Ishikawa (cell line): ENCODE measurements around the gene NIPAL4.

Experiments used
- CEBPB ChIP-seq: IDR thresholded peaks from 2 replicates; pipeline ENCODE4 v1.6.1; 2012
- CREB1 ChIP-seq: IDR thresholded peaks from 2 replicates; pipeline ENCODE4 v1.6.1; 2012; ENCODE audit warnings: low read depth
- EGR1 ChIP-seq: IDR thresholded peaks from 2 replicates; pipeline ENCODE4 v1.6.1; 2012
- EP300 ChIP-seq: IDR thresholded peaks from 2 replicates; pipeline ENCODE4 v1.6.1; 2012; ENCODE audit warnings: borderline replicate concordance
- FOXM1 ChIP-seq: IDR thresholded peaks from 2 replicates; pipeline ENCODE4 v1.6.1; 2012; ENCODE audit warnings: low read depth, borderline replicate concordance
- MAX ChIP-seq: IDR thresholded peaks from 2 replicates; pipeline ENCODE4 v1.6.1; 2012
- NFIC ChIP-seq: IDR thresholded peaks from 2 replicates; pipeline ENCODE4 v1.6.1; 2012
- RAD21 ChIP-seq: IDR thresholded peaks from 2 replicates; pipeline ENCODE4 v1.6.1; 2012; ENCODE audit warnings: low read depth
- REST ChIP-seq: IDR thresholded peaks from 2 replicates; pipeline ENCODE4 v1.6.1; 2012; ENCODE audit warnings: low read depth, mild to moderate bottlenecking
- TAF1 ChIP-seq: IDR thresholded peaks from 2 replicates; pipeline ENCODE4 v1.6.1; 2012; ENCODE audit warnings: low read depth, mild to moderate bottlenecking
- TCF12 ChIP-seq: IDR thresholded peaks from 2 replicates; pipeline ENCODE4 v1.6.1; 2012; ENCODE audit warnings: low read depth
- TEAD4 ChIP-seq: IDR thresholded peaks from 2 replicates; pipeline ENCODE4 v1.6.1; 2012
- USF1 ChIP-seq: IDR thresholded peaks from 2 replicates; pipeline ENCODE4 v1.6.1; 2012
- YY1 ChIP-seq: IDR thresholded peaks from 2 replicates; pipeline ENCODE4 v1.6.1; 2012; ENCODE audit warnings: low read depth
- ZBTB7A ChIP-seq: IDR thresholded peaks from 2 replicates; pipeline ENCODE4 v1.6.1; 2012; ENCODE audit warnings: low read depth

Gene NIPAL4

GRCh38 chr5:157477814-157478494 lies 17.9 kb downstream of the NIPAL4 start:
- TF ChIP-seq EGR1 (no peak), EP300 (no peak), TEAD4 (no peak), TCF12 (no peak), FOXM1 (no peak), CEBPB (no peak), NFIC (no peak), REST (no peak)

- TF ChIP-seq FOXM1 (no peak), EP300 (no peak), USF1 (no peak), CEBPB (no peak), CREB1 (no peak), RAD21 (no peak), REST (no peak), TEAD4 (no peak), MAX (no peak), NFIC (no peak), EGR1 (no peak), YY1 (no peak), ZBTB7A (no peak), TAF1 (no peak), TCF12 (no peak)
Observed at GRCh38 chr5:157478726-157479125, 18.7 kb downstream of the NIPAL4 start.

GRCh38 chr5:157479166-157479565 lies 19.2 kb downstream of the NIPAL4 start:
- no peak for TF ChIP-seq REST
- TF ChIP-seq CREB1 = no peak
- TF ChIP-seq NFIC = no peak
- TF ChIP-seq FOXM1 = no peak
- no peak for TF ChIP-seq YY1
- TF ChIP-seq USF1 = no peak
- no peak for TF ChIP-seq TCF12
- no peak for TF ChIP-seq EP300
- no peak for TF ChIP-seq MAX
- TF ChIP-seq TAF1 = no peak
- TF ChIP-seq EGR1 = no peak
- no peak for TF ChIP-seq TEAD4
- TF ChIP-seq CEBPB = no peak
- TF ChIP-seq ZBTB7A = no peak
- TF ChIP-seq RAD21 = no peak

GRCh38 chr5:157479612-157480510 lies 19.8 kb downstream of the NIPAL4 start:
- TF ChIP-seq NFIC = no peak
- no peak for TF ChIP-seq USF1
- no peak for TF ChIP-seq MAX
- no peak for TF ChIP-seq FOXM1
- no peak for TF ChIP-seq TCF12
- TF ChIP-seq TAF1 = no peak
- TF ChIP-seq EGR1 = no peak
- no peak for TF ChIP-seq TEAD4
- no peak for TF ChIP-seq CEBPB
- no peak for TF ChIP-seq RAD21
- no peak for TF ChIP-seq ZBTB7A
